SK-N-SH treated with all-trans-retinoic acid at 6 μM for 48 hours (cell line): Measurements from ENCODE around the gene BATF.

ENCODE experiments used
- ISL1 ChIP-seq: fragments of 250-450 bp; sonication (Bioruptor Pico); IDR thresholded peaks from 2 replicates; pipeline ENCODE4 v2.1.2; 2022; ENCODE audit warnings: mild to moderate bottlenecking, moderate library complexity
- SNAI2 ChIP-seq: fragments of 250-450 bp; sonication (Bioruptor Pico); IDR thresholded peaks from 2 replicates; pipeline ENCODE4 v1.5.0; 2020; ENCODE audit warnings: mild to moderate bottlenecking, moderate library complexity

- no peak for TF ChIP-seq SNAI2 (CRISPR knock-in tag)
- no peak for TF ChIP-seq ISL1 (CRISPR knock-in tag)
Measured at GRCh38 chr14:75568140-75568539, 45.9 kb downstream of the BATF start.
